OCI-LY1 (cell line): ENCODE data around the gene ATXN7.

Source experiments
- EZH2 ChIP-seq: fragments of 200-600 bp; sonication (generic), shearing (Covaris generic); IDR thresholded peaks from 2 replicates; pipeline ENCODE4 v1.8.0; 2017; ENCODE audit warnings: borderline replicate concordance, mixed run types, mild to moderate bottlenecking, antibody characterized with exemption, low read length, moderate library complexity, mixed read lengths
- TF ChIP-seq, protein P1 (sequence below): fragments of 200-600 bp; sonication (generic), shearing (Covaris generic); IDR thresholded peaks from 2 replicates; pipeline ENCODE4 v1.5.1; 2017; ENCODE audit warnings: mild to moderate bottlenecking, antibody characterized with exemption, low read length, moderate library complexity, mixed read lengths

DNA sequence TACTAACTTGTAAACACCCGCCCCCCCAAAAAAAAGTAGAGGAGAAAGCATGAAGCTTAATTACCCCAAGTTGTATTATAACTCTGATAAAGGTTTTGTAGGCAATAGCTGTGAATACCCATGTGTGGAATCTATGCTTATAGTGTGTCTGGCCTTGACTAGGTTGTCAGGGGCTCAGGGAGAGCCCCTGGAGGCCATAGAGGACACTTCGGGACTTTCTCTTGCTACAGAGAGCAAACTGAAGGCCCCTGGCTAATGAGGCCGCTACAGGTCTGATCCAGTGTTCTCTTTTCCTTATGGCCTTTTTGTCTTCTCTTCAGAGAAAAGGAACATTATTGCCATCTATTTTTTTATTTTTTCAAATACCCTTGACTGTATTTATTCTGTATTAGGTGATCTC, 67.6 kb downstream of the ATXN7 start:
- TF ChIP-seq EZH2, result no peak
- TF ChIP-seq, protein P1, sequence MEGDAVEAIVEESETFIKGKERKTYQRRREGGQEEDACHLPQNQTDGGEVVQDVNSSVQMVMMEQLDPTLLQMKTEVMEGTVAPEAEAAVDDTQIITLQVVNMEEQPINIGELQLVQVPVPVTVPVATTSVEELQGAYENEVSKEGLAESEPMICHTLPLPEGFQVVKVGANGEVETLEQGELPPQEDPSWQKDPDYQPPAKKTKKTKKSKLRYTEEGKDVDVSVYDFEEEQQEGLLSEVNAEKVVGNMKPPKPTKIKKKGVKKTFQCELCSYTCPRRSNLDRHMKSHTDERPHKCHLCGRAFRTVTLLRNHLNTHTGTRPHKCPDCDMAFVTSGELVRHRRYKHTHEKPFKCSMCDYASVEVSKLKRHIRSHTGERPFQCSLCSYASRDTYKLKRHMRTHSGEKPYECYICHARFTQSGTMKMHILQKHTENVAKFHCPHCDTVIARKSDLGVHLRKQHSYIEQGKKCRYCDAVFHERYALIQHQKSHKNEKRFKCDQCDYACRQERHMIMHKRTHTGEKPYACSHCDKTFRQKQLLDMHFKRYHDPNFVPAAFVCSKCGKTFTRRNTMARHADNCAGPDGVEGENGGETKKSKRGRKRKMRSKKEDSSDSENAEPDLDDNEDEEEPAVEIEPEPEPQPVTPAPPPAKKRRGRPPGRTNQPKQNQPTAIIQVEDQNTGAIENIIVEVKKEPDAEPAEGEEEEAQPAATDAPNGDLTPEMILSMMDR, result no peak
